ENCODE measurements around the gene HGS. TPM values are rescaled to one million over a fixed set of nuclear protein-coding genes. Genes with fewer than 3 reads are reported as not detected.

Gene HGS
- total and polyA plus RNA-seq, 2 donors (not counting 3 experiments of a cell fraction or from before 2014, with no cell fraction given) = 166 to 191 TPM

DNA sequence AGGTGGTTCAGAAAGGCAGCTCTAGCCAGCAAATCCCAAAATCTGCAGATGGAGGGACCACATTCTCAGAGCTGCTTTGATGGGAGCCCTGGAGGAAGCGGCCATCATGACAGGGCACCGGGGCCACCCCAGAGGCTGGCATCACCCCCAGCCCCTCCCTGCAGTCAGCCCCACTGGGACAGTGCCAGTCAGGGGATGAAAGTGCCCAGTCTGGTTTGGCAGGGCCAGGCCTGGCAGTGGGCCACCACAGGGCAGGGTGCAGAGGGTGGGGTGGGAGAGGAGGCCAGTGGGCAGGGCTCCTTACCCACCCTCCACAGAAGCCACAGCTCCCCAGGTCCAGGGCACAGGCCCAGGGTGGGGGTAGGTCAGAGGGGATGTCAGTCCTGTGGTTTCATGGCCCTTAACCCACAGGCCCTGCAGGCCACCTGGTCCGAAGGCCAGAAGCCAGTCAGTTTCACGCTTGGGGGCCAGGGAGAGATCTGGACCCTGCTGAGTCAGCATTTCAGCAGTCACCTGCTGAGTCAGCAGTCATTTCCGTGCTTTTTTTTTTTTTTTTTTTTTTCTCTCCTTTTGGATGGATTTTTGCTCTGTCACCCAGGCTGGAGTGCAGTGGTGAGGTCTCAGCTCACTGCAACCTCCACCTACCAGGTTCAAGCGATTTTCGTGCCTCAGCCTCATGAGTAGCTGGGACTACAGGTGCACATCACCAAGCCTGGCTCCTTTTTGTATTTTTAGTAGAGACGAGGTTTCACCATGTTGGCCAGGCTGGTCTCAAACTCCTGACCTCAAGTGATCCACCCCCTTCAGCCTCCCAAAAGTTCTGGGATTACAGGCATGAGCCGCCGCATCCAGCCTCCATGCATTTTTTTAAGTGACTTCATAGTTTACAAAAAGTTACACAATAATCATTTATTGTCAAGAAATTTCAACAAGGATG lies 38.6 kb downstream of the HGS start:
- no peaks in the 10 kb centered on the region for H3K9me1 ChIP-seq (replicated peaks; ENCODE audit: control insufficient read depth, extremely low read depth, insufficient read depth, low read length)
- no peak overlapping the region for H3K4me2 ChIP-seq (ENCODE audit: insufficient read depth, low read length)
- H3K27ac ChIP-seq (ENCODE audit: insufficient read depth, low read depth, low read length) = no peak overlapping the region
- TF ChIP-seq, protein P1, sequence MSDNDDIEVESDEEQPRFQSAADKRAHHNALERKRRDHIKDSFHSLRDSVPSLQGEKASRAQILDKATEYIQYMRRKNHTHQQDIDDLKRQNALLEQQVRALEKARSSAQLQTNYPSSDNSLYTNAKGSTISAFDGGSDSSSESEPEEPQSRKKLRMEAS (IDR thresholded peaks at IDR 0.05; ENCODE audit: insufficient read depth, insufficient read length) = no peak
- TF ChIP-seq GATA2 (IDR thresholded peaks at IDR 0.05; ENCODE audit: insufficient read depth, insufficient read length, low read depth, low read length) = no peak
- no peak for TF ChIP-seq JUN (IDR thresholded peaks at IDR 0.05; ENCODE audit: borderline replicate concordance, insufficient read depth, insufficient read length, low read depth)
- no peak for TF ChIP-seq EZH2 (IDR thresholded peaks at IDR 0.05; ENCODE audit: borderline replicate concordance, low read depth, low read length, severe bottlenecking)
- no peak for TF ChIP-seq POLR2AphosphoS5 (IDR thresholded peaks at IDR 0.05; ENCODE audit: insufficient read depth, low read depth, low read length)
- TF ChIP-seq, protein P2, sequence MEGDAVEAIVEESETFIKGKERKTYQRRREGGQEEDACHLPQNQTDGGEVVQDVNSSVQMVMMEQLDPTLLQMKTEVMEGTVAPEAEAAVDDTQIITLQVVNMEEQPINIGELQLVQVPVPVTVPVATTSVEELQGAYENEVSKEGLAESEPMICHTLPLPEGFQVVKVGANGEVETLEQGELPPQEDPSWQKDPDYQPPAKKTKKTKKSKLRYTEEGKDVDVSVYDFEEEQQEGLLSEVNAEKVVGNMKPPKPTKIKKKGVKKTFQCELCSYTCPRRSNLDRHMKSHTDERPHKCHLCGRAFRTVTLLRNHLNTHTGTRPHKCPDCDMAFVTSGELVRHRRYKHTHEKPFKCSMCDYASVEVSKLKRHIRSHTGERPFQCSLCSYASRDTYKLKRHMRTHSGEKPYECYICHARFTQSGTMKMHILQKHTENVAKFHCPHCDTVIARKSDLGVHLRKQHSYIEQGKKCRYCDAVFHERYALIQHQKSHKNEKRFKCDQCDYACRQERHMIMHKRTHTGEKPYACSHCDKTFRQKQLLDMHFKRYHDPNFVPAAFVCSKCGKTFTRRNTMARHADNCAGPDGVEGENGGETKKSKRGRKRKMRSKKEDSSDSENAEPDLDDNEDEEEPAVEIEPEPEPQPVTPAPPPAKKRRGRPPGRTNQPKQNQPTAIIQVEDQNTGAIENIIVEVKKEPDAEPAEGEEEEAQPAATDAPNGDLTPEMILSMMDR (IDR thresholded peaks at IDR 0.05; ENCODE audit: extremely low read depth in 1 of 2, insufficient read depth in 1 of 2, low read depth in 1 of 2, low read length in 2 of 2) = no peak
- no peak for TF ChIP-seq MYC (IDR thresholded peaks at IDR 0.05; ENCODE audit: low read depth, low read length)
- no peak for TF ChIP-seq POLR2A (IDR thresholded peaks at IDR 0.05; ENCODE audit: low read depth, low read length)
- no peaks in the 10 kb centered on the region for H4K20me1 ChIP-seq (replicated peaks; ENCODE audit: control insufficient read depth, extremely low read depth, insufficient read depth, low read length)
- ChIA-PET CTCF (interaction anchor here (1.0 kb wide), 2 partner anchors 16 to 237 kb away, joined by 3 read pairs; no protein-coding TSS in a partner anchor), POLR2A (no interaction called here)
- dilution Hi-C loops (cut with MboI; ENCODE audit: extremely low pct_ligation_motif_present, low sequenced_read_pairs) (no loop called here), intact Hi-C loops (cut with micrococcal nuclease) (no loop called here)
- no peak for FAIRE-seq
- peaks cover 4% of the 10 kb centered on the region for H3K4me1 ChIP-seq (ENCODE audit: control insufficient read depth, extremely low read depth, insufficient read depth, low read length)
- BruUV-seq (replicated peaks) = no TSS peak
- no peaks in the 10 kb centered on the region for H3K79me2 ChIP-seq (ENCODE audit: control insufficient read depth, insufficient read depth, low read length)
- H3K9ac ChIP-seq (replicated peaks; ENCODE audit: extremely low read depth, insufficient read depth, low read length) = no peak overlapping the region
- no peak overlapping the region for H3K4me3 ChIP-seq (replicated peaks in 1 of 3; ENCODE audit: insufficient read depth in 1 of 3, low read depth in 1 of 3, low read length in 3 of 3)
- H3K9me3 ChIP-seq (replicated peaks; ENCODE audit: control insufficient read depth, insufficient read depth, low read length) = no peaks in the 10 kb centered on the region
- DNase-seq (ENCODE audit: low read depth, low spot score) = no peak
- H3K36me3 ChIP-seq (ENCODE audit: control insufficient read depth in 2 of 2, extremely low read depth in 1 of 2, insufficient read depth in 2 of 2, low read length in 2 of 2) = no peaks in the 10 kb centered on the region
- peaks cover 0 to 3% of the 10 kb centered on the region in 2 experiments for H3K27me3 ChIP-seq (ENCODE audit: control insufficient read depth in 2 of 2, insufficient read depth in 2 of 2, low read length in 2 of 2)
- H2AFZ ChIP-seq (ENCODE audit: low read depth, low read length) = no peak overlapping the region

Data from endothelial cell of umbilical vein (primary cell).